ENCODE results near the gene SENP7.
A peak's percentile ranks its signal among the peaks of the same experiment; 100 is the strongest.
"Not testable (repeated sequence)": the region's sequence is repeated elsewhere in the genome, so short reads cannot be mapped to it uniquely, and the experiment has no call there.

The SENP7 gene

GRCh38 chr3:101454629-101455028 is 58.4 kb downstream of the SENP7 start:
- no peak overlapping the region for H3K27ac Mint-ChIP-seq
- DNase-seq (ENCODE audit: low spot score in 2 of 2) (no peak), ATAC-seq (ENCODE audit: low read depth) (no peak)
- H3K36me3 Mint-ChIP-seq: peaks cover 21% of the 10 kb centered on the region
- H3K4me3 Mint-ChIP-seq: no peak overlapping the region
- peaks cover 1% of the 10 kb centered on the region for H3K9me3 Mint-ChIP-seq
- H3K4me1 Mint-ChIP-seq: peaks cover 9% of the 10 kb centered on the region
- H3K27me3 Mint-ChIP-seq: no peaks in the 10 kb centered on the region

DNA sequence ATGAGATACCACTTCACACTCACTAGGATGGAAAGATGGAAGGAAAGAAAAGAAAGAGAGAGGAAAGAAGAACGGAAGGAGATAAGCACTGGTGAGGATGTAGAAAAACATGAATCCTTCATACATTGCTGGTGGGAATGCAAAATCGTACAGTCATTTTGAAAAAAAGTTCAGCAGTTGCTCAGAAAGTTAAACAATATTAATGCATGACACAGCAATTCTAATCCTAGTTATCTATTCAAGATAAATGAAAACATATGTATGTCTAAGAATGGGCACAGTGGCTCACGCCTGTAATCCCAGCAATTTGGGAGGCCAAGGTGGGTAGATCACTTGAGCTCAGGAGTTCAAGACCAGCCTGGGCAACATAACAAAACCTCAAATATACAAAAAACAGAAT is 59.1 kb downstream of the SENP7 start:
- DNase-seq (ENCODE audit: low spot score in 2 of 2) (no peak), ATAC-seq (ENCODE audit: low read depth) (no peak)
- no peaks in the 10 kb centered on the region for H3K27me3 Mint-ChIP-seq
- peaks cover 8% of the 10 kb centered on the region for H3K4me1 Mint-ChIP-seq
- H3K9me3 Mint-ChIP-seq: peaks cover 2% of the 10 kb centered on the region
- peaks cover 24% of the 10 kb centered on the region for H3K36me3 Mint-ChIP-seq
- H3K27ac Mint-ChIP-seq: no peak overlapping the region
- no peak overlapping the region for H3K4me3 Mint-ChIP-seq

DNA sequence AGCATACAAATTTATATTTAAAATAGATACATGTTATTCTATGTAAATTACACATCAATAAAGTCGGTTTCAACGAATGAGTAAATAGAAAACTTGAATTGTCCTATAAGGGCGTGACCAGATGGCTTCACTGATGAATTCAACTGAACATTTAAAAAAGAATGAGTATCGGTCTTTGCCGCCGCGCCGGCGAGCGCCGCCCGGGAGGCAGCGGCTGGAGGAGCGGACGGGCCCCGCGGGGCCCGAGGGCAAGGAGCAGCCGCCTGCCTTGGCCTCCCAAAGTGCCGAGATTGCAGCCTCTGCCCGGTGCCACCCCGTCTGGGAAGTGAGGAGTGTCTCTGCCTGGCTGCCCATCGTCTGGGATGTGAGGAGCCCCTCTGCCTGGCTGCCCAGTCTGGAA is 74.4 kb downstream of the SENP7 start:
- not testable (repeated sequence) for DNase-seq (ENCODE audit: low spot score in 2 of 2); H3K27ac Mint-ChIP-seq; ATAC-seq (ENCODE audit: low read depth); H3K27me3 Mint-ChIP-seq; H3K9me3 Mint-ChIP-seq; H3K4me3 Mint-ChIP-seq
- Mint-ChIP-seq H3K36me3 (peaks cover 47% of the 10 kb centered on the region), H3K4me1 (peaks cover 15% of the 10 kb centered on the region)

DNA sequence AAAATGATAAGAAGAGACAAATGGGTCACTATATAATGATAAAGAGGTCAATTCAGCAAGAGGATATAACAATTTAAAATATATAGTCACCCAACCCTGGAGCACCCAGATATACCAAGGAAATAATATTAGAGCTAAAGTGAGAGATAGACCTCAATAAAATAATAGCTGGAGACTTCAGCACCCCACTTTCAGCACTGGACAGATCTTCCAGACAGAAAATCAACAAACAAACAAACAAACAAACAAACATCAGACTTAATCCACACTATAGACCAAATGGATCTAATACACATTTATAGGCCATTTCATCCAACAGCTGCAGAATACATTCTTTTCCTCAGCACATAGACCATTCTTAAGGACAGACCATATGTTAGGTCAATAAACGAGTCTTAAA is 79.4 kb downstream of the SENP7 start:
- Mint-ChIP-seq H3K4me1 (peaks cover 11% of the 10 kb centered on the region), H3K9me3 (peaks cover 13% of the 10 kb centered on the region), H3K36me3 (peaks cover 42% of the 10 kb centered on the region), H3K27ac (no peak overlapping the region), H3K4me3 (no peak overlapping the region), H3K27me3 (no peaks in the 10 kb centered on the region)
- DNase-seq (ENCODE audit: low spot score in 2 of 2) (no peak), ATAC-seq (ENCODE audit: low read depth) (no peak)

- peaks cover 32% of the 10 kb centered on the region for H3K4me1 Mint-ChIP-seq
- no peaks in the 10 kb centered on the region for H3K27me3 Mint-ChIP-seq
- DNase-seq (ENCODE audit: low spot score in 2 of 2): no peak
- ATAC-seq (ENCODE audit: low read depth): no peak
- peak overlapping the region; percentile 19 for H3K27ac Mint-ChIP-seq
- H3K9me3 Mint-ChIP-seq: peaks cover 1% of the 10 kb centered on the region
- no peak overlapping the region for H3K4me3 Mint-ChIP-seq
- H3K36me3 Mint-ChIP-seq: peaks cover 27% of the 10 kb centered on the region
These were observed 88.8 kb downstream of the SENP7 start for GRCh38 chr3:101423984-101424888.

GRCh38 chr3:101418851-101419250 is 94.2 kb downstream of the SENP7 start:
- Mint-ChIP-seq H3K27me3 (no peaks in the 10 kb centered on the region), H3K27ac (peak overlapping the region; percentile 0), H3K4me1 (peaks cover 14% of the 10 kb centered on the region), H3K9me3 (no peaks in the 10 kb centered on the region), H3K4me3 (no peak overlapping the region), H3K36me3 (peaks cover 27% of the 10 kb centered on the region)
- no peak for ATAC-seq (ENCODE audit: low read depth)
- DNase-seq (ENCODE audit: low spot score in 2 of 2): no peak

GRCh38 chr3:101414121-101414520 is 98.9 kb downstream of the SENP7 start:
- ATAC-seq (ENCODE audit: low read depth) (no peak), DNase-seq (ENCODE audit: low spot score in 2 of 2) (no peak)
- no peak overlapping the region for H3K27ac Mint-ChIP-seq
- peaks cover 9% of the 10 kb centered on the region for H3K4me1 Mint-ChIP-seq
- H3K9me3 Mint-ChIP-seq: peaks cover 7% of the 10 kb centered on the region
- no peaks in the 10 kb centered on the region for H3K27me3 Mint-ChIP-seq
- H3K36me3 Mint-ChIP-seq: peaks cover 37% of the 10 kb centered on the region
- no peak overlapping the region for H3K4me3 Mint-ChIP-seq

DNA sequence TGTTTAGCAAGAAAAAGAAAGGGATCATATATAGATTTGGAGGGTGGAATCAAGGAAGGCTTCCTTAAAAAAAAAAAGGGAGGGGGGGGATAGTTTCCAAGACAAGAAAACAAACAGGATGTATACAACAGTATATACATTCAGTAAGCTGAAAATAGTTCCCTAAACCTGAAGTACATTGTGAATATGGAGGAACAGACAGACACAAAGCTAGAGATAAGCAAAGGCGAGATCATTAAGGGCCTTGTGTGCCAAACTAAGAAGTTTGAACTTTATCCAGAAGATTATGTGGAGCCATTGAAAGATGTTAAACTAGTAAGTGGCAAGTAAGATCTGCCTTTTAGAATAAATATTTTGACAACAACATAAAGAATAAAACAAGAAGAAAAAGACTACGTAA is 99.4 kb downstream of the SENP7 start:
- Mint-ChIP-seq H3K27me3 (no peaks in the 10 kb centered on the region), H3K4me1 (peaks cover 8% of the 10 kb centered on the region), H3K36me3 (peaks cover 42% of the 10 kb centered on the region), H3K4me3 (no peak overlapping the region), H3K27ac (no peak overlapping the region), H3K9me3 (peaks cover 9% of the 10 kb centered on the region)
- DNase-seq (ENCODE audit: low spot score in 2 of 2): no peak
- no peak for ATAC-seq (ENCODE audit: low read depth)

GRCh38 chr3:101391413-101391950 is 121.5 kb downstream of the SENP7 start:
- Mint-ChIP-seq H3K27me3 (no peaks in the 10 kb centered on the region), H3K4me3 (no peak overlapping the region), H3K9me3 (peaks cover 10% of the 10 kb centered on the region), H3K36me3 (peaks cover 41% of the 10 kb centered on the region), H3K27ac (peak overlapping the region; percentile 54), H3K4me1 (peaks cover 24% of the 10 kb centered on the region)
- DNase-seq (ENCODE audit: low spot score in 2 of 2) (no peak), ATAC-seq (ENCODE audit: low read depth) (no peak)

- DNase-seq (ENCODE audit: low spot score in 2 of 2) (no peak), ATAC-seq (ENCODE audit: low read depth) (no peak)
- Mint-ChIP-seq H3K27me3 (no peaks in the 10 kb centered on the region), H3K27ac (no peak overlapping the region), H3K4me3 (no peak overlapping the region), H3K4me1 (peaks cover 33% of the 10 kb centered on the region), H3K9me3 (peaks cover 7% of the 10 kb centered on the region), H3K36me3 (peaks cover 32% of the 10 kb centered on the region)
These were observed 124.3 kb downstream of the SENP7 start for GRCh38 chr3:101388706-101389105.

- Mint-ChIP-seq H3K27me3 (no peaks in the 10 kb centered on the region), H3K4me1 (peaks cover 31% of the 10 kb centered on the region), H3K4me3 (no peak overlapping the region), H3K36me3 (peaks cover 21% of the 10 kb centered on the region), H3K27ac (no peak overlapping the region), H3K9me3 (peaks cover 6% of the 10 kb centered on the region)
- no peak for ATAC-seq (ENCODE audit: low read depth)
- no peak for DNase-seq (ENCODE audit: low spot score in 2 of 2)
These were observed 125.7 kb downstream of the SENP7 start for GRCh38 chr3:101387351-101387750.

- Mint-ChIP-seq H3K4me1 (peaks cover 29% of the 10 kb centered on the region), H3K36me3 (peaks cover 14% of the 10 kb centered on the region), H3K27ac (no peak overlapping the region), H3K4me3 (no peak overlapping the region), H3K9me3 (peaks cover 4% of the 10 kb centered on the region), H3K27me3 (no peaks in the 10 kb centered on the region)
- ATAC-seq (ENCODE audit: low read depth) (no peak), DNase-seq (ENCODE audit: low spot score in 2 of 2) (no peak)
These were observed 128.6 kb downstream of the SENP7 start for GRCh38 chr3:101384426-101384825.

GRCh38 chr3:101383656-101384055 is 129.4 kb downstream of the SENP7 start:
- Mint-ChIP-seq H3K36me3 (peaks cover 12% of the 10 kb centered on the region), H3K4me3 (no peak overlapping the region), H3K9me3 (peaks cover 2% of the 10 kb centered on the region), H3K4me1 (peaks cover 32% of the 10 kb centered on the region), H3K27ac (no peak overlapping the region), H3K27me3 (no peaks in the 10 kb centered on the region)
- DNase-seq (ENCODE audit: low spot score in 2 of 2): no peak
- ATAC-seq (ENCODE audit: low read depth): no peak

- Mint-ChIP-seq H3K4me3 (no peak overlapping the region), H3K9me3 (peaks cover 3% of the 10 kb centered on the region), H3K4me1 (peaks cover 35% of the 10 kb centered on the region), H3K27me3 (no peaks in the 10 kb centered on the region), H3K27ac (no peak overlapping the region), H3K36me3 (peaks cover 13% of the 10 kb centered on the region)
- DNase-seq (ENCODE audit: low spot score in 2 of 2) (no peak), ATAC-seq (ENCODE audit: low read depth) (no peak)
These were observed 129.8 kb downstream of the SENP7 start for GRCh38 chr3:101383156-101383575.
